Activated CD8-positive, alpha-beta memory T cell treated with anti-CD3 and anti-CD28 coated beads, Interleukin-2, amount 50 U/mL, for 48 hours (primary cell): ENCODE measurements around the gene ADAMTSL4.
"Not testable (repeated sequence)": the region's sequence is repeated elsewhere in the genome, so short reads cannot be mapped to it uniquely, and the experiment has no call there.

Experiments
- DNase-seq: peaks from one replicate; pipeline ENCODE4 v3.0.0-alpha.2; 2020

Gene ADAMTSL4

GRCh38 chr1:150555971-150556865 is 7.0 kb downstream of the ADAMTSL4 start:
- DNase-seq = no peak

DNA sequence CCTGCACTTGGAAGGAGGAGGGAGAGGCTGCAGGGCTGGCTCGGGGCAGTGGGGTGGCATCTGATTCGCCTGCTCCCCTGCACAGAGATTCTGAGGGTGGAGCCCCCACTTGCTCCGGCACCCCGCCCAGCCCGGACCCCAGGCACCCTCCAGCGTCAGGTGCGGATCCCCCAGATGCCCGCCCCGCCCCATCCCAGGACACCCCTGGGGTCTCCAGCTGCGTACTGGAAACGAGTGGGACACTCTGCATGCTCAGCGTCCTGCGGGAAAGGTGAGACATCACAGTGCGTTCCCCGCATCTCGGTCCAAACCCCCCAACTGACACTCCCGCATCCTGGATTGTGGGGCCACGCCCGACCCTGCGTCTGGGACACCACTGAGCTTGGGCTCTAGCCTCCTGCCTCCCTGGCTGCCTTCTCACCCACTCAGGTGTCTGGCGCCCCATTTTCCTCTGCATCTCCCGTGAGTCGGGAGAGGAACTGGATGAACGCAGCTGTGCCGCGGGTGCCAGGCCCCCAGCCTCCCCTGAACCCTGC is 7.9 kb downstream of the ADAMTSL4 start:
- no peak for DNase-seq

GRCh38 chr1:150557813-150558212 is 8.6 kb downstream of the ADAMTSL4 start:
- DNase-seq = no peak

DNA sequence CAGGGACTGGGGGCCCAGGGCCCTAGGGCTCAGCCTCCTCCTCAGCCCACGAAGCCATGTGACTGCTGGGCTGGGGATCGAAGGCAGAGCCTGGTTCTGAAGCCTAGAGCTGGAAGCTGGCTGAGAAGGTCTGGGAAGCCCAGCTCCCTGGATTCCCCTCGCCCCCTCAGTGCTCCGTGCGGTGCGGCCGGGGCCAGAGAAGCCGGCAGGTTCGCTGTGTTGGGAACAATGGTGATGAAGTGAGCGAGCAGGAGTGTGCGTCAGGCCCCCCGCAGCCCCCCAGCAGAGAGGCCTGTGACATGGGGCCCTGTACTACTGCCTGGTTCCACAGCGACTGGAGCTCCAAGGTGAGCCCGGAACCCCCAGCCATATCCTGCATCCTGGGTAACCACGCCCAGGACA is 9.1 kb downstream of the ADAMTSL4 start:
- no peak for DNase-seq

DNA sequence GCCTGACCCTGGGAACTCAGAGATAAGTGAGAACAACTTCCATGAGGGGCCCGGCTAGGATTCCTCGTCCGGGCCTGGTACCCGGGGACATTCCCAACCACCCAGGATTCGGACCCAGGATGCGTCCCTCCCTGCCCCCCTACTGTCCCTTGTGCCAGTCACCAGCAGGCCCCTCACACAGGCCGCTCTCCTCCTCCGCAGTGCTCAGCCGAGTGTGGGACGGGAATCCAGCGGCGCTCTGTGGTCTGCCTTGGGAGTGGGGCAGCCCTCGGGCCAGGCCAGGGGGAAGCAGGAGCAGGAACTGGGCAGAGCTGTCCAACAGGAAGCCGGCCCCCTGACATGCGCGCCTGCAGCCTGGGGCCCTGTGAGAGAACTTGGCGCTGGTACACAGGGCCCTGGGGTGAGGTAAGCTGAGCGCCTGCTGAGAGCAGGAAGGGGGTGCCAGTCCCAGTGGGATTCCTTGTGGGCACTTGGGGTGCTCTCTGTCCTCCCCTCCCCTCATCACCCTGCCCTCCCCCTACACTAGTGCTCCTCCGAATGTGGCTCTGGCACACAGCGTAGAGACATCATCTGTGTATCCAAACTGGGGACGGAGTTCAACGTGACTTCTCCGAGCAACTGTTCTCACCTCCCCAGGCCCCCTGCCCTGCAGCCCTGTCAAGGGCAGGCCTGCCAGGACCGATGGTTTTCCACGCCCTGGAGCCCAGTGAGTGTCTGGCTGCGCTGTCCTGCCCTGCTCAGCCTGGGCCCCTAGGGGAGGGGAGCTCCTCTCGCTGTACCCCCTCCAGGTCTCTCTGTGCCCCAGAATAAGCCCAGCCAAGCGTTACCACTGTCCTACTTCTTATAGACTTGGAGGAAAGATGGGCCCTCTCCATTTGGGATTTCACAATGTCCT is 9.8 kb downstream of the ADAMTSL4 start:
- DNase-seq = no peak

GRCh38 chr1:150559656-150560010 is 10.4 kb downstream of the ADAMTSL4 start:
- no peak for DNase-seq

DNA sequence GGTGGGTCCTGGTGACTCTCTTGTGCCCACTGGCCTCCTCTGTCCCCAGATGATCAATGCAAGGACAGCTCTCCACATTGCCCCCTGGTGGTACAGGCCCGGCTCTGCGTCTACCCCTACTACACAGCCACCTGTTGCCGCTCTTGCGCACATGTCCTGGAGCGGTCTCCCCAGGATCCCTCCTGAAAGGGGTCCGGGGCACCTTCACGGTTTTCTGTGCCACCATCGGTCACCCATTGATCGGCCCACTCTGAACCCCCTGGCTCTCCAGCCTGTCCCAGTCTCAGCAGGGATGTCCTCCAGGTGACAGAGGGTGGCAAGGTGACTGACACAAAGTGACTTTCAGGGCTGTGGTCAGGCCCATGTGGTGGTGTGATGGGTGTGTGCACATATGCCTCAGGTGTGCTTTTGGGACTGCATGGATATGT is 10.8 kb downstream of the ADAMTSL4 start:
- peak; percentile 89 for DNase-seq

DNA sequence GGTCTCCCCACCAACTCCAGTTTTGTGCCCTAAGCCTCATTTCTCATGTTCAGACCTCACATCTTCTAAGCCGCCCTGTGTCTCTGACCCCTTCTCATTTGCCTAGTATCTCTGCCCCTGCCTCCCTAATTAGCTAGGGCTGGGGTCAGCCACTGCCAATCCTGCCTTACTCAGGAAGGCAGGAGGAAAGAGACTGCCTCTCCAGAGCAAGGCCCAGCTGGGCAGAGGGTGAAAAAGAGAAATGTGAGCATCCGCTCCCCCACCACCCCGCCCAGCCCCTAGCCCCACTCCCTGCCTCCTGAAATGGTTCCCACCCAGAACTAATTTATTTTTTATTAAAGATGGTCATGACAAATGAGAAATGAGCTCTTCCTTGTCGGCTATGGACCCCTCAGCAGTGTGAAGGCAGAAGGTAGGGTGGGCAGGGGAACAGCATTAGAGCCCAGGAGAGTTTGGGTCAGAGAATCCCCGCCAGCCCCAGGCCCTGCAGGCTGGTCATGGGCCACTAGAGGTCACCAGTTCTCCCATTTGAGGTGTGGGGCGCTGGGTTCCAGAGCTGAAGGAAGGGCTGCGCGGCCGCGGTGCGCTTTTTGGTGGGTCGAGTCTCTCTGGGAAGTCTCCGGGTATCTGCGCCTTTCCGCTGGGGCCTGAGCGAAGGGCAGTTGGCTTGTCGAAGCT is 11.5 kb downstream of the ADAMTSL4 start:
- peak; percentile 91 for DNase-seq

DNA sequence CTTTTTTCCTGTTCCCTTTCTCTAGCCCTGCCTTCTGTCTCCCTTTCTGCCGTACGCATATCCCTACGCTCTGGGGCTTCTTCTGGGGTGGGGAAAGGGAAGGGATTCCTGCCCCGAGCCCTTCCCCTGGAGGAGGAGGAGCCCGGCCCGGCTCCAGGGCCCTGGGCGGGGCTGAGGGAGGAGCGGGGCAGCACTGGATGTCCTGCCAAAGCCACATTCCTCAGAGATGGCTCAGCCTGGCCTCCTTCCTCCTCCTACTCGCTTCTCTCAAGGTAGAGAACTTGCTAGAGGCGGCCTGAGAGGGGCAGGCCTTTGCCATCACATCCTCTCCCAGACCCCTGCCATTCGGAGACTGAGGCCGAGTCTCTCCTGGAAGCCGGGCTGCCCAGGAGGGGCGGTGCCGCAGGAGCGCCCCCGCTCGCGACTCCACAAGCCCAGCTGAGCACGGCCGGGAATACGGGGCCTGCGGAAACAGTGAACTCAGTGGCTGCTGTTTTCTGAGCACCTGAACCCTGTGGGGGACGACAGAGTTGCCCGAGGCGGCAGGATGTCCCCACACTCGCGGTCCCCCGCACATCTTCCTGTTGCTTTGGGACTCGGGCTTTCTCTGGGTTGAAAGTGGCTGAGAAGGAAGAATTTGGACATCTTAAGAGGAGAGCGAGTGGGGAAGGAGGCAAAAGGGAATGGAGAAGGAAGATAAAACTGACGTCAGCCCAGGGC is 12.2 kb downstream of the ADAMTSL4 start:
- peak; percentile 85 for DNase-seq

DNA sequence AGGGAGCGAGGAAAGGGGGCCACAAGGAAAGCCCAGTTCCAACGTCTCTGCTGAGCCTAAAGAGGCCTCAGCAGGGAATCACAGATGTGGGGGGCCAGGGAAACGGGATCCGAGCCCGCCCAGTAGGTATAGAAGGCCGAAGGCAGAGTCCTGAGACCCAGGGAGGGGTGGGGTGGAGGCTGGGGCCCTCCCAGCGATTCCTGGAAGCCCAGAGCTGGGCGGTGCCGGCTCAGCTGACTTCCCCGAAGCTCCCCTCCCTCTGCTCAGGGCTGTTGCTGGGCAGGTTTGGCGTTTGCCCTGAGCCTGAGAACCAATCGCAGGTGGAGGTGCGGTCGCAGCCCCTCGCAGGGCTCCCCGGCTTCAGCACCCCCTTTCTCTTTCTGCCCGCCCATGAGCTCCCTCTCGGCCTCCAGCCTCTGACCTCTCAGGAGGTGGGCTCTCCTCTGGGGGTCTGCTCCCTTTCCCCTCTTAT is 12.8 kb downstream of the ADAMTSL4 start:
- DNase-seq = peak; percentile 93

DNA sequence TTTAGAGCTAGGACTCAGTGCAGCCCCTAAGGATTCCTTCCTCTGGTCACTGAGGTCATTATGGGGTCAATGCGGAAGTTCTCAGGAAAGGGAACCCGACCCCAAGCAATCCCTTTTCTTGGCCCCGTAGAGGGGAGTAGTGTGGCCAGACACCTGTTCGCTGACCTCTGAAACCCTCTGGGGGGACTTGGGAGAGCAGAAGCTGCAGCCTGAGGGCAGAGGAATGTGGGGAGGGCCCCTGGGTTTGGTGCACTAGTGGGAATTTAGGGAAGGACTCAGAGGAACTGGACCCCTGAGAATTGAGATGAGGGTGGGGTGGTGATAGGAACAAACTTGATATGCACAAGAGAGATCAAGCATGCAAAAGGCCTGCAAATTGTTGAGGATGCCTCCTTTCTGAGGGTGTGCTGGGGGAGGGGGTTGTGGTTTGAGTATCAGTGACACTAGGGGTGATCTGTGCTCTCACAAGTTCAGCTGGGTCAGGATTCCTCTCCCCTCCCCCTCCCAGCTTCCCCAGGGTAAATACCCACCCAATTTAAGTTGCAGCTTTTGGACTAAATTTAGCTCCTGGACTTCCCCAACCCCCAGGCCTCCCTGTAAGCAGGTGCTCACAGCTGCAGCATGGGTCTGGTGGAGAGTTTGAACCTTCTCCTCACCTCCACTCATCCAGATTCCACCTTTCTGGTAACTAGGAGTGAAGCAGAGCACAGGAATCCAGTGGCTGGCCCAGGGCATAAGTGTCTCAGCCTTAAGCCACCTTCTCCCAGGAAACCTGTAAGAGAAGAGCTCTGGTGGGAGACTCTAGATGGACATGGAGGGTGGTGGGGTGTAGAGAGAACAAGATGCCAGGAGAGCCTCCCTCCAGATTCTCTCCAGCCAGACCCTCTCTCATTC is 13.5 kb downstream of the ADAMTSL4 start:
- DNase-seq = peak; percentile 77

DNA sequence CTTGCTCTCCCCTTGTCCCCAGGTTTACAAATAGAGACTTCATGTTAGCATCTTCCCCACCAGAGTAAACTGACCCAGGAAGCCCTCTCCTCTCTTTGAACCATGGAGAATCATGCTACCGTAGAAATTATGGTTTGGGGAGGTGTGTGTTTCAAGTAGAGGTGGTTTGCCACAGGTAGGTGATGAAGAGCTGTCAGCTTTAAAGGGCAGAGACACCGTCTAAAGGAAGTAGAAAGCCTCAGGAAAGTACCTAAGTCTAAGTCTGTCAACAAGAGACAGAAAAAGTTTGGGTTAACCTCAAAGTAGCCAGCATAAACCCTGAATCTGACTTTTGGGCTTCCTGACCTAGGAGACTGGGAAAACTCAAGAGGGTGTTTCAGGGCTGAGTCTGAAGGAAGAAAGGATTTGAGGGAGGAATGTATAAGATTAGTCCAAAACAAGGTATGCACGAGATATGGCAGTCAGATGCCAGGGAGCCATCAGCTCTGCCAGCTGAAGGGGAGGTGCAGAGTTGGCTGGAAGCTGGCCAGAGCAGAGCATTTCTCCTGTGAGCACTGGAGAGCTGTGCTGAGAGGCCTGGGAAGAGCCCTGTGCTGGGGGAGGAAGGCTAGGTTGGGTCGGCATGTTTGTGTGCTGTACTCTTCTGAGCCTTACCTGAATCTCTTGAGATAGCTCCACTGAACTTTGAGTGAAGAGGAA is 14.3 kb downstream of the ADAMTSL4 start:
- no peak for DNase-seq

- no peak for DNase-seq
Observed at GRCh38 chr1:150564051-150564991, 15.1 kb downstream of the ADAMTSL4 start.

DNA sequence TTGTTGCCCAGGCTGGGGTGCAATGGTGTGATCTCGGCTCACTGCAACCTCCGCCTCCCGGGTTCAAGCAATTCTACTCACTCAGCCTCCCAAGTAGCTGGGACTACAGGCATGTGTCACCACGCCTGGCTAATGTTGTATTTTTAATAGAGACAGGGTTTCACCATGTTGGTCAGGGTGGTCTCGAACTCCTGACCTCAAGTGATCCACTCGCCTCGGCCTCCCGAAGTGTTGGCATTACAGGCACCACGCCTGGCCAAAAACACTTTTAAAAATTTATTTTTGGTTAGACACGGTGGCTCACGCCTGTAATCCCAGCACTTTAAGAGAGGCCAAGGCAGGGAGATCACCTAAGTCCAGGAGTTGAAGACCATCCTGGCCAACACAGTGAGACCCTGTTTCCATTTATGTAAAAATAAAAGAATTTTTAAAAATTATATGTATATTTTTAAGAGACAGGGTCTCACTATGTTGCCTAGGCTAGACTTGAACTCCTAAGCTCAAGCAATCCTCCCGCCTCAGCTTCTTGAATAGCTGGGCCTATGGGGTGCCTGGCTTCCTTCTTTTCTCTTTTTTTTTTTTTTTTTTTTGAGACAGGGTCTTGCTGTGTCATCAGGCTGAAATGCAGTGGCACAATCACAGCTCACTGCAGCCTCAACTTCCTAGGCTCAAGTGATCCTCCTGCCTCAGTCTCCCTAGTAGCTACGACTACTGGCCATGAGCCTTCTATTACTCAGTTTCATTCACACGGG is 16.2 kb downstream of the ADAMTSL4 start:
- not testable (repeated sequence) for DNase-seq

- no peak for DNase-seq
Observed at GRCh38 chr1:150566589-150567340, 17.6 kb downstream of the ADAMTSL4 start.

GRCh38 chr1:150567341-150567716 is 18.1 kb downstream of the ADAMTSL4 start:
- DNase-seq = peak; percentile 77

- DNase-seq = peak; percentile 83
Observed at GRCh38 chr1:150567717-150568593, 18.7 kb downstream of the ADAMTSL4 start.
